GM19193 (cell line): Measurements from ENCODE around the gene SVOP.

Source experiments
- POLR2A ChIP-seq: IDR thresholded peaks from 4 replicates; pipeline ENCODE4 v1.6.1; 2011; ENCODE audit not compliant: insufficient read depth, insufficient read length; ENCODE audit errors: extremely low read depth

SVOP gene

GRCh38 chr12:108928695-108929094 is 92.2 kb downstream of the SVOP start:
- no peak for TF ChIP-seq POLR2A

- no peak for TF ChIP-seq POLR2A
These were observed 98.0 kb downstream of the SVOP start for GRCh38 chr12:108922918-108923317.

GRCh38 chr12:108921946-108922345 is 98.9 kb downstream of the SVOP start:
- TF ChIP-seq POLR2A = no peak

- TF ChIP-seq POLR2A = no peak
These were observed 101.8 kb downstream of the SVOP start for GRCh38 chr12:108918960-108919642.

GRCh38 chr12:108918206-108918605 is 102.7 kb downstream of the SVOP start:
- no peak for TF ChIP-seq POLR2A

GRCh38 chr12:108916336-108916735 is 104.5 kb downstream of the SVOP start:
- no peak for TF ChIP-seq POLR2A

GRCh38 chr12:108915632-108916133 is 105.2 kb downstream of the SVOP start:
- no peak for TF ChIP-seq POLR2A

GRCh38 chr12:108914121-108914531 is 106.7 kb downstream of the SVOP start:
- TF ChIP-seq POLR2A = no peak

GRCh38 chr12:108912361-108912760 is 108.5 kb downstream of the SVOP start:
- no peak for TF ChIP-seq POLR2A

- no peak for TF ChIP-seq POLR2A
These were observed 109.0 kb downstream of the SVOP start for GRCh38 chr12:108911915-108912314.

- TF ChIP-seq POLR2A = no peak
These were observed 110.5 kb downstream of the SVOP start for GRCh38 chr12:108910336-108910735.

GRCh38 chr12:108907839-108908351 is 113.0 kb downstream of the SVOP start:
- TF ChIP-seq POLR2A = no peak

GRCh38 chr12:108906971-108907370 is 113.9 kb downstream of the SVOP start:
- no peak for TF ChIP-seq POLR2A

- TF ChIP-seq POLR2A = no peak
These were observed 115.1 kb downstream of the SVOP start for GRCh38 chr12:108905725-108906124.

- no peak for TF ChIP-seq POLR2A
These were observed 121.7 kb downstream of the SVOP start for GRCh38 chr12:108899145-108899544.

GRCh38 chr12:108896817-108897216 is 124.1 kb downstream of the SVOP start:
- TF ChIP-seq POLR2A = no peak
